Renal cortex interstitium (tissue), 15 donors: Measurements from ENCODE around the gene LRRN3. TPM values are rescaled to one million over a fixed set of nuclear protein-coding genes. Genes with fewer than 3 reads are reported as not detected.
"Not testable (repeated sequence)": the region's sequence is repeated elsewhere in the genome, so short reads cannot be mapped to it uniquely, and the experiment has no call there.

Experiments used
- DNase-seq, 11 donors: peaks; one replicate each; pipeline ENCODE4 v3.0.0-alpha.2; 2013; ENCODE audit warnings: low read depth in 9 of 11, low spot score in 4 of 11; ENCODE audit errors: extremely low read depth in 1 of 11
- long read RNA-seq, 16 experiments: transcript quantifications; one replicate each; lab custom pipeline, GENCODE V29; 2026
- polyA plus RNA-seq, 3 donors: library from polyadenylated mRNA; unstranded; fragments of 120-200 nt; gene quantifications; one replicate each; pipeline ENCODE4 v1.2.1, GENCODE V29; 2013; ENCODE audit not compliant: insufficient read length in 3 of 3

LRRN3 gene
- polyA plus RNA-seq, result 1 to 10 TPM; 3.8 to 4.0 (median 3.9) TPM
- long read RNA-seq, donor 1, result 0 reads
- long read RNA-seq, donor 2, partial matches to known transcripts, result 8 of 13 reads
- long read RNA-seq, donor 2, other reads (novel, unspliced or antisense), result 0 of 13 reads
- long read RNA-seq, donor 3, partial matches to known transcripts, result 0 of 3 reads
- long read RNA-seq, donor 3, other reads (novel, unspliced or antisense), result 0 of 3 reads
- long read RNA-seq, donor 4, result 0 reads
- long read RNA-seq, donor 5, result 0 reads
- long read RNA-seq, donor 6, result 0 reads
- long read RNA-seq, donor 7, partial matches to known transcripts, result 0 of 2 reads
- long read RNA-seq, donor 7, other reads (novel, unspliced or antisense), result 0 of 2 reads
- long read RNA-seq, donor 8, result 0 reads
- long read RNA-seq, donor 9, partial matches to known transcripts, result 0 of 2 reads
- long read RNA-seq, donor 9, other reads (novel, unspliced or antisense), result 0 of 2 reads
- long read RNA-seq, donor 10, partial matches to known transcripts, result 0 of 1 reads
- long read RNA-seq, donor 10, other reads (novel, unspliced or antisense), result 0 of 1 reads
- long read RNA-seq, donor 11, result 0 reads
- long read RNA-seq, donor 12, result 0 reads
- long read RNA-seq, donor 13, result 0 reads
- long read RNA-seq, donor 14, partial matches to known transcripts, result 0 of 1 reads
- long read RNA-seq, donor 14, other reads (novel, unspliced or antisense), result 0 of 1 reads
- long read RNA-seq, donor 15, partial matches to known transcripts, result 0 of 1 reads
- long read RNA-seq, donor 15, other reads (novel, unspliced or antisense), result 0 of 1 reads
- long read RNA-seq, donor 16, partial matches to known transcripts, result 0 of 2 reads
- long read RNA-seq, donor 16, other reads (novel, unspliced or antisense), result 0 of 2 reads

GRCh38 chr7:111090846-111091245, at the start of gene LRRN3:
Gene LRRN3, plus strand, starts transcription at chr7:111091127. Its CDS starts 31,646 bp downstream, at chr7:111122773.
- DNase-seq, result peak in 3 of 11 donors; percentile 23 to 34 (median 32)

GRCh38 chr7:111041577-111041976, 49.4 kb upstream of the LRRN3 start:
- DNase-seq, result no peak

GRCh38 chr7:111042842-111043241, 48.1 kb upstream of the LRRN3 start:
- no peak for DNase-seq

GRCh38 chr7:111043561-111043960, 47.4 kb upstream of the LRRN3 start:
- DNase-seq, result no peak

GRCh38 chr7:111045449-111045848, 45.5 kb upstream of the LRRN3 start:
- no peak for DNase-seq

GRCh38 chr7:111047595-111047994, 43.3 kb upstream of the LRRN3 start:
- DNase-seq, result no peak

GRCh38 chr7:111049971-111050680, 40.8 kb upstream of the LRRN3 start:
- no peak for DNase-seq

GRCh38 chr7:111050875-111051416, 40.0 kb upstream of the LRRN3 start:
- no peak for DNase-seq

GRCh38 chr7:111051832-111052231, 39.1 kb upstream of the LRRN3 start:
- DNase-seq, result no peak

GRCh38 chr7:111053035-111053434, 37.9 kb upstream of the LRRN3 start:
- DNase-seq, result no peak

GRCh38 chr7:111056371-111056770, 34.6 kb upstream of the LRRN3 start:
- DNase-seq, result no peak

- no peak for DNase-seq
These were observed 33.9 kb upstream of the LRRN3 start for GRCh38 chr7:111057066-111057465.

GRCh38 chr7:111059833-111060232, 31.1 kb upstream of the LRRN3 start:
- DNase-seq, result peak in 1 of 11 donors; percentile 9

GRCh38 chr7:111063166-111063565, 27.8 kb upstream of the LRRN3 start:
- DNase-seq, result no peak

- no peak for DNase-seq
These were observed 23.7 kb upstream of the LRRN3 start for GRCh38 chr7:111067251-111067650.

GRCh38 chr7:111067682-111068081, 23.2 kb upstream of the LRRN3 start:
- DNase-seq, result no peak

- no peak for DNase-seq
These were observed 22.3 kb upstream of the LRRN3 start for GRCh38 chr7:111068618-111069017.

GRCh38 chr7:111071556-111071955, 19.4 kb upstream of the LRRN3 start:
- no peak for DNase-seq

GRCh38 chr7:111072658-111073057, 18.3 kb upstream of the LRRN3 start:
- DNase-seq, result not testable (repeated sequence)
